ENCODE data around the gene GUCD1.
"Not testable (repeated sequence)": the region's sequence is repeated elsewhere in the genome, so short reads cannot be mapped to it uniquely, and the experiment has no call there.

GRCh38 chr22:24599958-24600715 lies 45.2 kb upstream of the GUCD1 start:
- TF ChIP-seq, protein P1, sequence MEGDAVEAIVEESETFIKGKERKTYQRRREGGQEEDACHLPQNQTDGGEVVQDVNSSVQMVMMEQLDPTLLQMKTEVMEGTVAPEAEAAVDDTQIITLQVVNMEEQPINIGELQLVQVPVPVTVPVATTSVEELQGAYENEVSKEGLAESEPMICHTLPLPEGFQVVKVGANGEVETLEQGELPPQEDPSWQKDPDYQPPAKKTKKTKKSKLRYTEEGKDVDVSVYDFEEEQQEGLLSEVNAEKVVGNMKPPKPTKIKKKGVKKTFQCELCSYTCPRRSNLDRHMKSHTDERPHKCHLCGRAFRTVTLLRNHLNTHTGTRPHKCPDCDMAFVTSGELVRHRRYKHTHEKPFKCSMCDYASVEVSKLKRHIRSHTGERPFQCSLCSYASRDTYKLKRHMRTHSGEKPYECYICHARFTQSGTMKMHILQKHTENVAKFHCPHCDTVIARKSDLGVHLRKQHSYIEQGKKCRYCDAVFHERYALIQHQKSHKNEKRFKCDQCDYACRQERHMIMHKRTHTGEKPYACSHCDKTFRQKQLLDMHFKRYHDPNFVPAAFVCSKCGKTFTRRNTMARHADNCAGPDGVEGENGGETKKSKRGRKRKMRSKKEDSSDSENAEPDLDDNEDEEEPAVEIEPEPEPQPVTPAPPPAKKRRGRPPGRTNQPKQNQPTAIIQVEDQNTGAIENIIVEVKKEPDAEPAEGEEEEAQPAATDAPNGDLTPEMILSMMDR (IDR thresholded peaks at IDR 0.05; ENCODE audit: low read depth, low read length) = not testable (repeated sequence)
- not testable (repeated sequence) for TF ChIP-seq MYC (IDR thresholded peaks at IDR 0.05; ENCODE audit: low read depth, low read length); POLR2A (IDR thresholded peaks at IDR 0.05; ENCODE audit: extremely low read depth, insufficient read length)

Measured in NB4 (cell line).